Measurements from ENCODE around the gene FNDC3B. TPM values are rescaled to one million over a fixed set of nuclear protein-coding genes. Genes with fewer than 3 reads are reported as not detected.

Gene FNDC3B
- total RNA-seq, 1 donor from 2014 or later: 79.2 TPM

- no peak overlapping the region for H3K4me3 Mint-ChIP-seq
- peaks cover 45% of the 10 kb centered on the region for H3K4me1 Mint-ChIP-seq (ENCODE audit: unreplicated experiment)
- H3K36me3 Mint-ChIP-seq: peaks cover 27% of the 10 kb centered on the region
- no peaks in the 10 kb centered on the region for H3K27me3 Mint-ChIP-seq
- DNase-seq (ENCODE audit: extremely low spot score, unreplicated experiment): no peak
- TF ChIP-seq CTCF (conservative IDR thresholded peaks at IDR 0.05): no peak
- H3K9me3 Mint-ChIP-seq: peaks cover 5% of the 10 kb centered on the region
- no peak overlapping the region for H3K27ac Mint-ChIP-seq
These were observed 46.1 kb downstream of the FNDC3B start for GRCh38 chr3:172085557-172085895.

GRCh38 chr3:172086071-172086470 is 46.7 kb downstream of the FNDC3B start:
- H3K36me3 Mint-ChIP-seq: peaks cover 27% of the 10 kb centered on the region
- TF ChIP-seq CTCF (conservative IDR thresholded peaks at IDR 0.05): no peak
- H3K27ac Mint-ChIP-seq: no peak overlapping the region
- H3K9me3 Mint-ChIP-seq: peaks cover 5% of the 10 kb centered on the region
- no peak overlapping the region for H3K4me3 Mint-ChIP-seq
- no peak for DNase-seq (ENCODE audit: extremely low spot score, unreplicated experiment)
- H3K27me3 Mint-ChIP-seq: no peaks in the 10 kb centered on the region
- peaks cover 40% of the 10 kb centered on the region for H3K4me1 Mint-ChIP-seq (ENCODE audit: unreplicated experiment)

GRCh38 chr3:172087198-172087597 is 47.8 kb downstream of the FNDC3B start:
- peaks cover 5% of the 10 kb centered on the region for H3K9me3 Mint-ChIP-seq
- H3K27ac Mint-ChIP-seq: peak overlapping the region; percentile 17
- peaks cover 27% of the 10 kb centered on the region for H3K36me3 Mint-ChIP-seq
- no peak for TF ChIP-seq CTCF (conservative IDR thresholded peaks at IDR 0.05)
- H3K4me3 Mint-ChIP-seq: peak overlapping the region; percentile 14
- no peaks in the 10 kb centered on the region for H3K27me3 Mint-ChIP-seq
- DNase-seq (ENCODE audit: extremely low spot score, unreplicated experiment): no peak
- peaks cover 32% of the 10 kb centered on the region for H3K4me1 Mint-ChIP-seq (ENCODE audit: unreplicated experiment)

GRCh38 chr3:172087602-172088580 is 48.5 kb downstream of the FNDC3B start:
- peaks cover 30% of the 10 kb centered on the region for H3K4me1 Mint-ChIP-seq (ENCODE audit: unreplicated experiment)
- no peaks in the 10 kb centered on the region for H3K27me3 Mint-ChIP-seq
- no peak for TF ChIP-seq CTCF (conservative IDR thresholded peaks at IDR 0.05)
- peaks cover 28% of the 10 kb centered on the region for H3K36me3 Mint-ChIP-seq
- no peak for DNase-seq (ENCODE audit: extremely low spot score, unreplicated experiment)
- peak overlapping the region; percentile 46 for H3K4me3 Mint-ChIP-seq
- H3K9me3 Mint-ChIP-seq: peaks cover 5% of the 10 kb centered on the region
- H3K27ac Mint-ChIP-seq: peak overlapping the region; percentile 86

GRCh38 chr3:172089250-172089649 is 49.9 kb downstream of the FNDC3B start:
- Mint-ChIP-seq H3K9me3 (no peaks in the 10 kb centered on the region), H3K4me3 (no peak overlapping the region), H3K27ac (no peak overlapping the region), H3K4me1 (ENCODE audit: unreplicated experiment) (peaks cover 30% of the 10 kb centered on the region), H3K27me3 (no peaks in the 10 kb centered on the region), H3K36me3 (peaks cover 22% of the 10 kb centered on the region)
- no peak for TF ChIP-seq CTCF (conservative IDR thresholded peaks at IDR 0.05)
- no peak for DNase-seq (ENCODE audit: extremely low spot score, unreplicated experiment)

Data from type B pancreatic cell (in vitro differentiated cells).